HG03025 (cell line): ENCODE data around the gene VPS37B.
"Not testable (repeated sequence)": the region's sequence is repeated elsewhere in the genome, so short reads cannot be mapped to it uniquely, and the experiment has no call there.

Source experiments
- ATAC-seq: cut with Tn5 transposase; IDR thresholded peaks from one replicate; pipeline ENCODE4 v1.9.1; 2021; ENCODE audit warnings: mild to moderate bottlenecking, moderate library complexity; ENCODE audit not compliant: unreplicated experiment, low FRiP score

The VPS37B gene

DNA sequence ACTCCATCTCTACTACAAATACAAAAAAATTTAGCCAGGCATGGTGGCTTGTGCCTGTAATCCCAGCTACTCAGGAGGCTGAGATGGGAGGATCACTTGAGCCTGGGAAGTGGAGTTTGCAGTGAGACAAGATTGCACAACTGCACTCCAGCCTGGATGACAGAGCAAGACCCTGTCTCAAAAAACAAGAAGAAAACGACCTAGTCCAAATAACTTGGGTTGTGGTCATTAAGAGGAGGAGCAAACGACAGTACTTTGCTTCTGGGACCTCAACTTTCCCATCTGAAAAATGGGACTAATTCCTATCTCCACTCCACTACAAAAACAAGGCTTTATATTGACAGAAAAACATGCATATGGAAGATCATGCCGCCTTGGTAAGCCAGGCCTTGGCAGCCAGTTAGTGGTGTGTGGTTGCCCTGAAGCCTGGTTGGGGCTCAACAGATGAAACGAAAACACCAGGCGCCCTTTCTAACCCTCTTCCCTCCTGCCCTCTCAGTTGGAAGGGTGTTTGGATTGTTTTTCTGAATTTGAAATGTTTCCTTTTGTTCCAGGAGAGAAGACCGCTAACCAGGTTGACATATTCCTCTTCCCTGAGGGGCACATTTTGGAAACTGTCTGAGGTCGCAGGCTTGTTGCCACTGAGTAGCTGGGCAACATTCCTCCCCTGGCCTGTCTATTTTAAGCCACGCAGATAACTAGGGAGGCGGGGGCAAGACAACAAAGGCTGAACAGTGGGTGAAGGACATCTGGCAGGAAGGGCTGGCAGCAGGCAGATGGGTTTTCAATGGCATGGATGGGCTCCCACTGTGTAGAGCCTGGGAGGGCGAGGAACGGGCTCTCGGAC is 13.7 kb upstream of the VPS37B start:
- no peak for ATAC-seq

- ATAC-seq = no peak
Observed at GRCh38 chr12:122908915-122909314, 13.0 kb upstream of the VPS37B start.

DNA sequence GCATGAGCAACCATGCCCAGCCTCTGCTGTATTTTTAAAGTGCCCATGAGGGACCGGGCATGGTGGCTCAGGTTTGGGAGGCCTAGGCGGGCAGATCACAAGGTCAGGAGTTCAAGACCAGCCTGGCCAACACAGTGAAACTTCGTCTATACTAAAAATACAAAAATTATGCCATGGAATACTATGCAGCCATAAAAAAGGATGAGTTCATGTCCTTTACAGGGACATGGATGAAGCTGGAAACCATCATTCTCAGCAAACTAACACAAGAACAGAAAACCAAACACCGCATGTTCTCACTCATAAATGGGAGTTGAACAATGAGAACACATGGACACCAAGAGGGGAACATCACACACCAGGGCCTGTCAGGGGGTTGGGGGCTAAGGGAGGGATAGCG is 9.3 kb upstream of the VPS37B start:
- ATAC-seq = not testable (repeated sequence)

GRCh38 chr12:122903693-122904034 is 7.7 kb upstream of the VPS37B start:
- no peak for ATAC-seq

DNA sequence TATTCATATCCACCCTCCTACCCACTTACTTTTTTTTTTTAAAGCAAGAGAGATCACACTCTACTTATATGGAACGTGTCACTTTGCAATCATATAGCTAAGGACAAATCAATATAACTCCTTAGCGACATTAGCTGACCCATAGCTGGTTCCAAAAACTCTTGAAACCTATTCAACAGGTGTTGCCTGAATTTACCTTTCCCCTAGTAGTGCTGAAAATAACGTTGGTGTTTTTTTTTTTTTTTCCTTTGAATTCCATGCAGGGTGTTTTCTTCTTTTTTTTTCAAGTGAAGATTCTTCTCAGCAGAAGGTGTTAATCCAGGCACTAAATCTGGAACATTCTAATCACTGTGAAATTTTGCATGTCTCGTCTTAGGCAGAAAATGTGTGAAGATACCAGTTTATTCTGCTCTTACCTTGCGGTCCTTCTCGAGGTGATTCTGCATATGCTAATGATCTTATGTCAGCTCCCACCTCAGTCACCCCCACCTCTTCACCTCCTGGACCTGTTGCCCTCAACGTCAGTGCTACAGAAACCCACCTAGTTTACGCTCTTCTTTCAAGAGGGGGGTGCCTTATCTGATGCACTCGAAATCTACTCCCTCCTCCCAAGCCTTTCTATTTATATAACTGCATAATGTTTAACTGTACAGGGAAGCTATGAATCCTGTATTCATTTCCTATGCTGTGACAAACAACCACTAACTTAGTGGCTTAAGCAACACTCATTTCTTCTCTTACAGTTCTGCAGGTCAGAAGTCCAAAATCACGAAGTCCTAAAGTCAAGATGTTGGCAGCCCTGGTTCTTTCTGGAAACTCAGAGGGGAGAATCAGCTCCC is 7.1 kb upstream of the VPS37B start:
- no peak for ATAC-seq

DNA sequence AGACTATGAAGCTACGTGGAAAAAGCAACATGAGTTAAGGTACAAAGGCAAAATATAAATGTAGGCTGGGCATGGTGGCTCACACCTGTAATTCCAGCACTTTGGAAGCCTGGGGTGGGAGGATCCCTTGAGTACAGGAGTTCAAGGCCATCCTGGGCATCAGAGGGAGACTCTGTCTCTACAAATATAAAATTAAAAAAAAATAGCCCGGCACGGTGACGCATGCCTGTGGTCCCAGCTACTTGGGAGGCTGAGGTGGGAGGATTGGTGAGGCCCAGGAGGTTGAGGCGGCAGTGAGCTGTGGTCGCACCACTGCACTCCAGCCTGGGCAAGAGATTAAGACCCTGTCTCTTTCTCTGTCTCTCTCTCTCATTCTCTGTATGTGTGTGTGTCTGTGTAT is 4.0 kb upstream of the VPS37B start:
- ATAC-seq = no peak

GRCh38 chr12:122896662-122897061 is 738 bp upstream of the VPS37B start:
- no peak for ATAC-seq

DNA sequence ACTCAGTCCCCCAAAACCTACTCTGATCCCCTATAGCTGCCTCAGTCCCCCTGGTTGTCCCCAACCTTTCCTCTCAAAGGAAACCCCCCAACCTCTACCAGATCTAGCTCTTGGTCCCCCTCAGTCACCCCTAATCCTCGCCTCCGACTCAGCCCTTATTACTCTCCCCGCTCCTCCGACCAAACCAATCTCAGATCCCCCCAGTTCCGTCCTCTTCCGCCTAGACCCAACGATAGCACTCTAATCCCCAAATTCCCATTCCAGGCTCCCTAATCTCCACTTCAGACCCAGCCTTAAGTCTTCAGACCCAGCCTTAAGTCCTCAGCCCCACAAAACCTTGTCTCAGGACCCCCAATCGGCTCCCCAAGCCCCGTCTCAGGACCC is 612 bp downstream of the VPS37B start:
- ATAC-seq = no peak

DNA sequence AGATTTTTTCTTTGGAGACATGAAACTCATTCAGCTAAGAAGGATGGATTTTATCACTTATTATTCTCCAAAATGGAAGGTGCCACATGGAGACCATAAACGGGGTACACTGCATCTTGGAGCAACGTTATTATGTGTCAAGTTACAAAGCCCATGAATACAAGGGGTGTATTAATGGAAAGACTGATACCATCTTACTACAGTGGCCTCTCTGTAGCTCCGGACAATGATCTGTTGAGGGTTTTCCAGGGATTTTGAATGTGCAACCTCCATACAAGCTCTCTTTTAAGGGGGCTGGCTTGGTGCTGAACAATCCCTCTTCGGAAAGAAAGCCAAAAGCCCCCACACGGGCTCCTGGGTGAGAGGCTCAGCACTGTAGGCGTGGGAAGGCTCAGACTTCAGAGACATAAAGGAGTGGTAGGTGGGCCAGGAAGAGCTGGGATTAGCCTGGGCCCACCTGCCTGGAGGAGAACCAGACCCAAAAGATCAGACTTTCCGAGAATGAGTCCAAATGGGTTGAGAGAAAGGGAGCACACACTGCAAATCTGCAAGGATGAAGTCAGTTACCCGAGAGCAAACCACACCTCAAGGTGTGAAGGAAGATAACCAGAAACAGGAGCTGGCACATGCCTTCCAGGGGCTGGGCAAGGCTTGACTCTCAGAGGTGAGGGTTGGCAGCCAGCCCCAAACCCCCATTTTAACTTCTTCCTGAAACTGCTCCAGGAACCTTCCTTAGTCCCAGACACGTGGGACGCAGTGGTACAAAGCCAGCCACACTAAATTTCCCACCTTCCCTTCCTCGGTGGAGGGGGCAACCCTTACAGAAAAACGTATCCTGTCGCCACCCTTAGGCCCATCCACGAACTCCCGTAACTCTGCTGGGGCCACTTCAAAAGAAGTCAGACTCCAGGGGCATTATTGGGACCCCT is 1.5 kb downstream of the VPS37B start:
- ATAC-seq = no peak

DNA sequence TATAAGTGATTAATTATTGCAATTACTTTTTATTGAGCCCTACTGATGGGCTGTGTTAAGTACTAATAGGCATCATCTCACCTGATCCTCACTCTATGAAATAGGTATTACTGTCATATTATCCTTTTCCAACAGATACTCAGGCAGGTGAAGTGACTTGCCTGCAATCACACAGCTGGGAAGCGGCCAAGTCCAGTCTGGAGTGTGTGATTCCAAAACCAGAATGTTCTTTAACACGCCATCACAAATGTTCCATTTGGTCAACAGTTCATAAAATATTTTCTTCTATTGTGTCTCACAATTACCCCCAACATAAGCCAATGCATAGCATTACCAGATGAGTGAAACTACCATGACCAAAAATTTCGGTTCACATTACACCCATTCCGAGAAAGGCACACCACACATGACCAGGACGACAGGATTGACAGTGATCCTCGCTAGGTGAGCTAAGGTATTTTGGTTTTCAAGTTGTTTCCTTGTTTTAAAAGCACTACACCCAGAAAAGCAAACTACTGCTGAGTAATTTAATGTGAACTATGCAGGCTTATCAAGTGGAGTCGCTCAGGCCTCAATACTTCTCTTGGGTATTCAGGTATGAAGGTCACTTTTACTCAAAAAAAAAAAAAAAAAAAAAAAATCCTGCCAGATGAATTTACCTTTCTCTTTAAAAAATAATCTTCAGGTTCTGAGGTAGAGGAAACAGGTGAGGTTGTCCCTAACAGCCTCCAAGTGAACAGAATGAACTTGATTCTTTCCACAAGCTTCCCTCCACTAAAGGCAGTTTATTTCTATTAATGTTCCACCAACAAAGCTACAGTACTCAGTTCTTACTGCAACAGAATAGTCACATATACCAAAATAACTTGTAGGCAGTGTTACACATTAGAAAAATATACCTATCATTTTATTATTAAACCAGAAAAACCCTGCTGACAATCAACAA is 2.4 kb downstream of the VPS37B start:
- no peak for ATAC-seq

GRCh38 chr12:122892724-122893123 is 3.2 kb downstream of the VPS37B start:
- ATAC-seq = not testable (repeated sequence)

DNA sequence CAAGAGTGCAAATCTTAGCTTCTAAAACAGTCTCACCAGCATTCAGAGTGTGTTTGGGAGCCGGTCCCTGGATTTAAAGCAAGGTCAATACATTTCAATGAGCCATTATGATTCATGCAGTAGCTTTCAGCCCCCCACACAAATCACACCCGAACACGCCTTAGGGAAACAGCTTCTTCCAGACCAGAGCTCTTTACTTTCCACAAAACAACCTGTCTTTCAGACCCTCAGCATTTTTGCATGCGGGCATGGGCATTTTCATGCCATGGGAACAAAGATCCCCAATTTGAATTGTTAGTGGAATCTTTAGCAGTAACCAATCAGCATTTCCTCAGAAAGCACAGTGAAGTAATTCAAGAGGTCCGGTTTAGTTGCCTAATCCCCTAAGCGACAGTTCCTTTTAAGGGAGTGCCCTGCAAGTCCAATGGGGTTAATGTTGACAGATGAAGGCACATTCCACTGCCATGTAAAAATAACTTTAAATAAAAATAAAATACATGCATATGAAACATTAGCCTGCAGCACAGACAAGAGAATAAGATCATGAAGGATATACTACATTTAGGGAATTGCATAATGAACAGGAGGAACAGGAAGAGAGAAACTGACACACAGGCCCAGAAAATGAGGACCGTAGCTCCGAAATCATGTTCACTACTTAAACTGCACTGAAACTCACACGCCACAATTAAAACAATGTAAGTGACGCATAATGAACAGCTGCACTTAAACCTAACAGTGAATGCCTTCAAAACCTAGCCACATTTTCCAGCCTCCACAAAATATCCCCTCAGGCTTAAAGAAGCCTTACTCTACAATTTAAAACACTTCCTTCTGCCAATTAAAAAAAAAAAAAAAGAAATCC is 4.0 kb downstream of the VPS37B start:
- ATAC-seq = no peak

DNA sequence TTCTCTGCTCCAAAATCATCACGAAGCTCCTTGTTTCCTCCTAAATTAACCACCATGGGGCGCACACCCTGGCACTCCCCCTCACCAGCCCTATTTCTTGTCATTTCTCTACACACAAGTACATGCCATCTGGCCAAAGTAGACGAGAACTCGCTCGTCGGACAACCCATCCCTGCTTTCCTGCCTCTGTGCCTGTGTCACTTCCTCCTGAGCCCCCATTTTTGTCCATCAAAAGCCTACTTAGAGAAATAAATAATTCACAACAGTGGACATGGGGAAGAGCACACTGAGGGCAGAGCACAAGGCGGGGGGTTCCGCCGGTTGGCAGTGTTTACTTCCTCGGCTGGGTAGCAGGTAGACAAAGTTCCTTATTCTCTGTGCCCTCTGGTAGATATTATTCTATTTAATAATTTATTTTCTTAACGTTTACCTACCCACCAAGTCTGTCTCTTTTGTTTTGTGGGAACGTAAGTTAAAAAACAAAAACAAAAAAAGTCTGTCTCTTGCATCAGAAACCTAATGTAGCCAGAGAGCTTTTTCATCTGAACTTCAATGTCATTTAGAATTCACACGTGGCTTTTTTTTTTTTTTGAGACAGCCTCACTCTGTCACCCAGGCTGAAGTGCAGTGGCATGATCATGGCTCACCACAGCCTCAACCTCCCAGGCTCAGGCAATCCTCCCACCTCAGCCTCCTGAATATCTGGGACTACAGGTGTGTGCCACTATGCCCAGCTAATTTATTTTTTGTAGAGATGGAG is 6.0 kb downstream of the VPS37B start:
- ATAC-seq = no peak

DNA sequence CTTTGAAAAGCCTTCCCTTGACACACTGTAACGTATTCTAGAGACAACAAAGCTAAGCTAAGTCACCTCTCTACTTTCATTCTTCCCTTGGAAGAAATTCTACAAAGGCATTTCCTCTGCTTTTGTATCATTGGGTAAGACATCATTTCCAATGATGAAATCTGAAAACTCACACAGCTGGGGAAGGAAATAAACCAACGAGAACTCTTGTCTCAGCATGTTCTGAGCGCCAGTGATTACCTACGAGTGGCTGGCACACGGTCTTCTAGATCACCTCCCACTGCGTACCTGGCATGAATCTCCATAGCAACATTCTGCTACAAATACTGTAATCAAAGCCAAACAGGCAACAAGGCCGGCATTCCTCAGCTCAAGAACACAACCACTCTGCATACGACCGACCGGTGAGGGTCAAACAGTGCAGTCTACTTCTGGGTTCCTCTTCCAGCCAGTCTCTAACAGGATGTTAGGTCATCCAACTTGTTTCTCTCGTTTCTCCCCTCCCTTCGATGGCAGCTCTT is 7.6 kb downstream of the VPS37B start:
- ATAC-seq = no peak

GRCh38 chr12:122887819-122888212 is 8.1 kb downstream of the VPS37B start:
- no peak for ATAC-seq

- ATAC-seq = peak; percentile 86
Observed at GRCh38 chr12:122886851-122887818, 8.8 kb downstream of the VPS37B start.

DNA sequence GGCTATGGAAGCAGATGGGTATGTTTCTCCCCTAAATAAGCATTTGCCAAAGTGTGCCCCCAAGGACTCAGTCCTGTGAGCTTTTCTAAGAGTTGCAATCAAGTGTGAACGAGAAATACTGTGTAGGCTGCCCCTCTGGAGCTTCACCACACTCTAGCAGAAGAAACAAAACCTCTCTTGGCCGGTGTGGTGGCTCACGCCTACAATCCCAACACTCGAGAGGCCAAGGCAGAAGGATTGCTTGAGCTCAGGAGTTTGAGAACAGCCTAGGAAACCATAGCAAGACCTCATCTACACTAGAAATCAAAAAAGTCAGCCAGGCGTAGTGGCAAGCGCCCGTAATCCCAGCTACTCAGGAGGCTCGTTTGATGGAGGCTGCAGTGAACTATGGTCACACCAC is 9.8 kb downstream of the VPS37B start:
- no peak for ATAC-seq
